CD4-positive, alpha-beta T cell treated with Interleukin-6 for 4 hours (primary cell): ENCODE data around the gene ATAD2B.

Source experiments
- DNase-seq: peaks from one replicate; pipeline ENCODE4 v3.0.0-alpha.2; 2020; ENCODE audit warnings: mixed read lengths

Gene ATAD2B

DNA sequence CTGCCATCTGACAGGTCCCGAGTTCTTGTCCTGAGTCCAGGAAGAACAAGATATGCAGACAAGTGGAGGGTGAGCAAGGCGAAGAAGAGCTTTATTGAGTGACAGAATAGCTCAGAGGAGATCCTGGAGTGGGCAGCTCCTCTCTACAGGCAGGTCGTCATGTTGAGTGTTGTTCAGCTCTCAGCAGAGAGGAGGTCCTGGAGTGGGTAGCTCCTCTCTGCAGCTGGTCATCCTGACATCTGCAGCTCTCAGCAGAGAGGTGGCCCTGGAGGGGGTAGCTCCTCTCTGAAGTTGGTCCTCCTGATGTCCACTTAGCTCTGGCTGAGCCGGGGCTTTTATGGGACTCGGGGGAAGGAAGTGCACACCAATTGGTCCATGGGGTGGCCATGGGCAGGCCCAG is 90.4 kb downstream of the ATAD2B start:
- no peak for DNase-seq

DNA sequence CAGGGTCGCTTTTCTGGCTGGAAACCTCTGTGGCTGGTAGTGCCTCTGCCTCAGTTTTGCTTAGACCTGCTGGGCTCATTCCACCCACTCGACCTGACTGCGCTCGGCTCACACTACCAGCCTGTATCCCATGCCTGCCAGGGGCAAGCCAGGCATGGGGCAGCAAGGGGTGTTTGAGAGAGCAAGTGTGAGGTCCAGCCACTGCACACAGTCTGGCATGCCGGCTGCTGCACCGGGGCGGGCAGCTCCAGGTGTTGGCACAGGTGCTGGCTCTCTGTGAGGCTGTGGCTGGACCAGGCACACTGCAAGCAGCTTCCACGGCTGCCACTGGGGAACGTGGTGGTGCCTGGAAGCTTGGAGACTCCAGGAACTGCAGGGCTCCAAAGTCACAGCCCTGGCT is 90.9 kb downstream of the ATAD2B start:
- no peak for DNase-seq

DNA sequence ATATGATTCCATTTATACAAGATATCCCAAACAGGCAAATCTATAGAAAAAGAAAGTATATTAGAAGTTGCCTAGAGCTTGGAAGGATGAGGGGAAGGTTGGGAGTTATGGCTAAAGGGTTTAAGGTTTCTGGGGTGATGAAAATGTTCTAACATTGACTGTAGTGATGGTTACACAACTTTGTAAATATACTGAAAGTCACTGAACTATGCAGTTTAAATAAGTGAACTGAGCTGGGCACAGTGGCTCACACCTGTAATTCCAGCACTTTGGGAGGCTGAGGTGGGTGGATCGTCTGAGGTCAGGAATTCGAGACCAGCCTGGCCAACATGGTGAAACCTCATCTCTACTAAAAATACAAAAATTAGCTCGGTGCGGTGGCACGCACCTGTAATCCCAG is 91.5 kb downstream of the ATAD2B start:
- DNase-seq: no peak

GRCh38 chr2:23828986-23829385 is 97.9 kb downstream of the ATAD2B start:
- no peak for DNase-seq

DNA sequence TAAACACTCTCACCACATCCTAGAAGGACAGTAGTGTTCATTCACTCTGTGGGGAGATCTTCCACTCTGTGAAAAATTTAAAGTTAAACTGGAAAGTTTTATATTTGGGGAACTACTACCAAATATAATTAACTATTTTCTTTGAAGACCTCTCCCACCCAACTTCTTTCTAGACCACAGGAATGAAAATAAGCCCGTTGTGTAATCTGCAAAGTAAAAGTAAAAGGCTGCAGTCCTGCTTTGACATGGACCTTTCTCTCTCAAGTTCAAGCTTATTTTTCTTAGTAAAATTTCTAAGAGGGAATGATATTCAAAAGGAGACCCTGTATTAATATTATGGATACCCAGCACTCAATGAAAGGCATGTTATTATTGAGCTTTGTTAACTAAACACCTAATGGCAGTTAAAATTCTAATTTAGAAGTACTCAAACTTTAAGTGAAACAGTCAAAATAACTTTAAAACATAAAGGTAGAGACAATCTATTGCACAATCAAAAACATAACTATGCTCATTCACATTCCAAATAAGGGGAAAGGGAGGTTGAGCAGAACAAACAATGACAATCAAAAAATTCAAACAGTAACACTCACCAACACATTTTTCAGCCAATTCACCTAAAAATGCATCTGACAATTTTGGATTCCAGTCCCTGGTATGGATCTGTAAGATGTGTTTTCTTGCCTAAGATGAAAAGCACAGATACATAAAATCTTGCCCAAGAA is 98.5 kb downstream of the ATAD2B start:
- DNase-seq: no peak

- DNase-seq: no peak
Measured at GRCh38 chr2:23827287-23827686, 99.6 kb downstream of the ATAD2B start.

GRCh38 chr2:23826771-23827170 is 100.2 kb downstream of the ATAD2B start:
- no peak for DNase-seq

- DNase-seq: no peak
Measured at GRCh38 chr2:23826040-23826439, 100.9 kb downstream of the ATAD2B start.

- peak; percentile 22 for DNase-seq
Measured at GRCh38 chr2:23824777-23825212, 102.1 kb downstream of the ATAD2B start.

- DNase-seq: no peak
Measured at GRCh38 chr2:23823863-23824262, 103.1 kb downstream of the ATAD2B start.

DNA sequence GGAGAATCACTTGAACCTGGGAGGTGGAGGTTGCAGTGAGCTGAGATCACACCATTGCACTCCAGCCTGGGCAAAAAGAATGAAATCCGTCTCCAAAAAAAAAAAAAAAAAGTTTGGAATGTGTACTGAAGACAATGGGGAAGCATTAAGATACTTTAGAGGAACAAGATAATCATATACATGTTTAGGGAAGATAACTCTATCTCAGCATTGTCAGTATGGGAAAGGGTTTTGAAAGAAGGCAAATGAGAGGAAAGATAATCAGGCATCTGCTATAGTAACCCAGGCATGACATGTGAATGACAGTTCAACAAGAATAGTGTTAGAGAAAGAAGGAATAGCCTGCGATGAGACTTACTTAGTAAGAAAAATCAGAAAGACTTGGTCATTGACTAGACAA is 112.0 kb downstream of the ATAD2B start:
- DNase-seq: no peak

- DNase-seq: no peak
Measured at GRCh38 chr2:23813438-23813837, 113.5 kb downstream of the ATAD2B start.

DNA sequence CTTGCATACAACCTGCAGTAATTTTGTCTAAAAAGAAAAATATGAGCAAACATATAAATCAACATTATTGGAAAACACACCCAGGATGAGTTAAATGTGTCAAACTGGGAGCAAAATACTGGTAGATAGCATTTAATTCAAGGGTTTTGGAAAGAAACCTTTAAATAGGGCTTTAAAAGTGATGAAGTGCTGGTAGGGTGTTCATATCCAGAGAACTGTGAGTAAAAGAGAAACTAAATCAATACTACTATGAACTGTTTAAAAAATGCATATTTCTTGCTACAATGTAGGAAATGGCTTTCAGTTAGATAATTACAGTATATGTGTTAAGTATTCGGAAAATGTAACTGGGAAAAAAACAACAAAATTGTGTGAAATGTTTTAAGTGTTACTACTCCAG is 117.8 kb downstream of the ATAD2B start:
- DNase-seq: no peak

- no peak for DNase-seq
Measured at GRCh38 chr2:23806665-23807249, 120.2 kb downstream of the ATAD2B start.

GRCh38 chr2:23806201-23806600 is 120.7 kb downstream of the ATAD2B start:
- DNase-seq: no peak

- DNase-seq: no peak
Measured at GRCh38 chr2:23803965-23804542, 122.9 kb downstream of the ATAD2B start.

DNA sequence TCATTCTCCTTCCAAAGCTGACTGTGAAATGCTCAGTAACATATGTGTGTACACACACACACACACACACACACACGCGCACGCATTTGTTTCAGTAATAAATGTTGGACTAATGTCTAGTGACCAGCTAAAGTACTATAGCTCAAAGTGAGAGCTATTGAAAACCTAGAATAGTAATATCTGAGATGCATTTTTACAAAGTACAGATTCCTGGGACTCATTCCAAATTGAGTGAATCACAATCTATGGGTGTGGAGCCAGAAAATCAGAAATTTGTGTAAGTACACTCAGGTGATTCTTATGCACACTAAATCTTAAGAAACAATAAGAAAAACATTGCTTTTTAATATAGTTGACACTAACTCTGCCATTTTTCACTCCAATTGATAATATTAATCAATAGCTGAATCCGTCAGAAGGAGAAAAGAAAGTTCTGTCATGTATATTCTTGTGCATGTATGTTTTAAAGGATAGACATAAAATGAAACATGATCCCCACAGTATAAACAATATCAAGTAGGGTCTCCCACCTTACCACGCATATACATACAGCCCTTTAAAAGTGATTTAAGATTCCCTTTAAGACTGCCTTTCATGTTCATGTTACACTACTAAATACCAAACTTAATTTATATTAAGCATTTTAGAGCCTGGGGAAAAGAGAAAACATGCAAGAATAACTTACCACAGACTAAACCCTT is 123.5 kb downstream of the ATAD2B start:
- no peak for DNase-seq

DNA sequence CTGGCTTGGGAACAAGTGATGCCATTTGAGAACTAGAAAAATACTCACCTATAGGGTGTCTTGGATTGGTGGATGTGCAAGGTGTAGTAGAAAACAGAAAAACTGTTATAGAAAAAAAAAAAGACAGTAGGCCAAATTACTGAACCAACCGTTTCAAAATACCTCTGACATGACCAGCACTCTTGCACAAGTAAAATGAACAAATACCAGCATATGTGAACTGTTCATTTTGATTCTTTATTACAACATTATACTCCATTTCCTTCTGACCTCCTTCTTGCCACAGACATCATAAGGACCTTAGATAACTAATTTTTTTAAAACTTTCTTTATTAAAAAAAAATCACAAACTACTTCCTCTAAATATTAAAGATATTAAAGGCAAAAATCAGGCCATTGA is 125.5 kb downstream of the ATAD2B start:
- DNase-seq: no peak

GRCh38 chr2:23794234-23794633 is 132.7 kb downstream of the ATAD2B start:
- no peak for DNase-seq

DNA sequence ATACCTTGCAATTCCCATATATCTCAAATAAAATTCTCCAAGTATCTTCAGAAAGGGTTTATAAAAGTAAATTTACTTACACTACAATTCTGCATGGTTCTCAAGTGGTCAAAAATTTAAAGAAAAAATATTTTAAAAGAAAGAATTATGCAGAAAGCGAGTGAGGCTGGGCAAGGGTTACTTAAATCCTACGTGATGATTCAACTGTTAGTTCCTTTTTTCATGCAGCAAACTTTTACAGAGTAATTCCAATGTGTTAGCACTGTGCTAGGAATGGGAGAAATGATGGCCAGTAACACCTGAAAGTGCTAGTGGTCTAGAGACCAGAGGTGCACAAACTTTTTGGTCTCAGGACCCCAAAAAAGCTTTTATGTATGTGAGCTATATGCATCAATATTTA is 133.4 kb downstream of the ATAD2B start:
- no peak for DNase-seq

DNA sequence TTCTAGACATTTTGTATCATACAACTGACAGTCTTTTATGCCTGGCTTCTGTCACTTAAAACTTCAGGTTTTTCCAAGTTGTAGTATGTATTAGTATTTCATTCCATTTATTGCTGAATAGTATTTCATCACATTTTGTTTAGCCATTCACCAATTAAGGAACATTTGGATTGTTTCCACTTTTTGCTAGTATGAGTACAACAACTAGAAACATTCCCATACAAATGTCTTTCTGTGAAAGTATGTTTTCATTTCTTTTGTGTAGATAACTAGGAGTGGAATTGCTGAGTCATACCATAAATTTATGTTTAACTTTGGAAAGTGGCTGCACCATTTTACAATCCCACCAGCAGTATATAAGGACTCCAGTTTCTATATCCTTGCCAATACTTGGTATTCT is 135.9 kb downstream of the ATAD2B start:
- DNase-seq: no peak

GRCh38 chr2:23789012-23789411 is 137.9 kb downstream of the ATAD2B start:
- DNase-seq: no peak

GRCh38 chr2:23788100-23788499 is 138.8 kb downstream of the ATAD2B start:
- no peak for DNase-seq

DNA sequence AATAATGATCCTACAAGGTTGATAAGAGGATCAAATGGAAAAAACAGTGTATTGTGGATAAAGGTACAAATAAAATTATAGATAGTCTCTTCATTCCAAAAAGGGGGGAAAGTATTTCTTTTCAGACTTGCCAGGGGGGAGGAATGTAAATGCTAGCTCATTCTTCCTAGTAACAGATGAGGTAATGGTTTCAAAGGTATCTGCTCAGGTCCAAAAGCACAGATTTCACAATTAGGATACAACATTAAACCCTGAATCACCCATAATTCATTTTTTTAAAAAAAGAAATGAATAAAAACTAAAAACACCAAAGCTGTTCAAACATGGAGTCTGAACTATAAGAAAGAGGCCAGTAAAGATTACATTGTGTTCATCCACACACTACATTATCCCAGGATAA is 142.0 kb downstream of the ATAD2B start:
- DNase-seq: no peak
